GM18873 (cell line): ENCODE data around the gene ERP44.

Experiments used
- ATAC-seq: cut with Tn5 transposase; IDR thresholded peaks from one replicate; pipeline ENCODE4 v1.9.1; 2021; ENCODE audit warnings: mild to moderate bottlenecking, moderate library complexity, moderate number of reproducible peaks; ENCODE audit not compliant: unreplicated experiment, low FRiP score

The ERP44 gene

DNA sequence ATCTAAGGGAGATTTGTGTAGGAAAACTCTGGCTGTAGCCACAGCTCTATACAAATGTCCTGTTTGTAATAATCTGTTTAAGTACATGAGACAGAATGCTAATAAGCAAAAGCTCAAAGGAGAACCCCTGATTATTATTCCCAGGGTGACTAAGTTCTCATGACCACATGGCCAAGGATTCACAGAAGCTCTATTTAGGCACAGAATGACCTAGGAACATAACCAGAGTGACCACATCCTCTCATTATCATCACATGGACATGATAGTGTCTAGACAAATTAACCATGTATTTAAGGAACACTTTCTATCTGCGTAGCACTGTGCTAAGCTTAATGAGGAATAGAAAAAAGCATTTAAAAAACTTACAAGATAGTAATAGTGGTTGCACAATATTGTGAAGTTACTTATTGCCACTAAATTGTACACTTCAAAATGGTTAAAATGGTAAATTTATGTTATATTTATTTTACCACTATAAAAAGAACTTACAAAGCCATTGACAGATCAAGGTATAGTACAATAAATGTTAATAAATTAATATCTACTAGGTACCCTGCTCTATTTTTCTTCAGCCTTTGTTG lies 136.0 kb downstream of the ERP44 start:
- no peak for ATAC-seq

DNA sequence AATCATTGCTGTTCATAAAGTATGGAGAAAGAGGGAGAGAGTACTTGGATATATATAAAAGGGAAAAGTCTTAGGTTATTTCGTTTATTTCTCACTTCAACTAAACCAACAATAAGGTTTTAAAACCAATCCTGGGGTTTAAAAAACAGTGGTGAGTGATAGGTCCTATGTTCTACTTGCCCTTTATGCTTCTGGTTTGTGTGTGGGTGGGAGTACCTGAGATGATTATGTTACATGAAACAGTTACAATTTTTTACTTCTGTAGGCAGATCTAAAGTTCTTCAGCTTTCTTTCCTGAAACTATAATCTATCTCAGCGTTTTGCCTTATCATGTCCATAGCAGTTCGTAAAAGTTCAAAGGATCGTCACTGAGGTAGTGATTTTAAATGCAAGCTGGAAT lies 143.2 kb downstream of the ERP44 start:
- ATAC-seq, result no peak

DNA sequence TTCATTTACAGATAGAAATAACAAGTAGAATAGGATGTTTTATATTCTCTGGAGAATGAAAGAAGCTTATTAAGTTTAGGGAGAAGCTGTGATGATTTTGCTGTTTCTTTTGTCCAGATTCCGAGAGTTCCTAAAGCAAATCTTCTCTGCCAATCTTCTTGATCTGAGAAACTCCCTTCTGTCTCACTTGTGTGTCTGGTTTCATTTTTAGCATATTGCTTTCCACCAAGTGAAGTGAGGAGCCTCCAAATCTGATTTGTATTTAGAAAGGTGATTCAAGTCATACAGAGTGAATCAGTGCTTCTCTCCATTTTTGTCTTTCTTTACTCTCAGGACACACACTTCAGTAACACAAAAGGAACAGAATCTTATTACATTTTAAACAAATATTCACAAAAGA lies 144.0 kb downstream of the ERP44 start:
- no peak for ATAC-seq

DNA sequence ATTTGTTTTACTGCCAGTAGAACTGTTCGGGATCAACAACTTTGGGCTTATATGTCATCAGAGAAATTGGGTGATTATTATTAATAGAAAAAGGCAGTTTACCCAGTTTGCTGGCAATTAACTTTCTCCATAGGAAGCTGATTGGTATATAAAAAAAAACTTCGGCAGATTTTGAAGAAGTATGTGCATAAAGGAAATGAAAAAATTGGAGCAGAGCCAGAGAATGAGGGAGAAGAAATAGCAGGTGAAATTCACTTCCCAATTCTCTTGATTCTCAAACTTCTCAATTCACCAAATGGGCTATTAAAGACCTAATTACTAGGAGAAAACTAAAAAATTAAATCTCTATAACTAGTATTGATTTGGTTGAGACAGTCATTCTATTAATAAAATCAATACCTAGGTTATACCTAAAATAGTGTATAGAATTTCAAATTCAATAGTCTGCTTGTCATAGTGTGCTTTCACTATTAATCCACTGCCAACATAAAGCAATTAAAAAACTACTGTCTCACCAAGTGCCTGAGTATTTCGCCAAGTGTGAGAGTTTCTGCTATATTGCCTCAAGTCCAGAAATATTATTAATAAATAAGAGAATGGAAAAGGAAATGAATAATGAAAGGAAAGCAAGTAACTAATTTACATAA lies 144.8 kb downstream of the ERP44 start:
- no peak for ATAC-seq

DNA sequence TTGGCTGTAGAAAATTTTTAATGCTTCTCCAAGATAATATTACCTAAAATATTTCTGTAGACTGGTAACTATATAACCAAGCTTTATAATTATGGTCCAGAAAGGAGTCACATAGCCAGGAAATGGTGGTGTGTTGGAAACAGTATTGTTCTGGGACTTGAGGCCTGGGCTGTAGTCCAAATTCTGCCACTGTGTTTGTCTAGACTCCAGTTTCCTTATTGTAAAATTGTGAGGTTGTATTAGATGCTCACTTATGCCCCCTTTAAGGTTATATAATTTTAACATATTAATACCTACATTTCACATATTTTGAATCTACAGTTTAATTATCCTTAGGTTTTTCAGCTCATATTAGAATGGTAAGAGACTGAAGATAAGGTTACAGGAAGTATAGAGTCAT lies 149.9 kb downstream of the ERP44 start:
- no peak for ATAC-seq

DNA sequence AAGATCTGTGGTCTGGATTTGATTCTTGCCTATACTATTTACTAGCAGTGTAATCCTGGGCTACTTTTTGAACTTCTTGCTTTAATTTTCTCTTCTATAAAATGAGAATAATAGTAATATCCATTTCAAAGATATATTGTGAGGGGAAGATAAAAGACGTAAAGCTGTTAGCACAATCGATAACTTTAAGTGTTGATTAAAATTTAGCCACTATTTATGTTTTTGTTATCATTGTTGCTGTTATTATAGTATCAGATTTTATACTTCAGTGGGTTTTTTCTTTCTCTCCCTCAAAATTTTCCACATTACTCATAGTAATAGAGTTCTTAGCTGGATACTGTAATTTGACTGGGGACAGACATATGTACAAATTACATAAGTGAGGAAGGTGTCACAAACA lies 150.3 kb downstream of the ERP44 start:
- ATAC-seq, result no peak

DNA sequence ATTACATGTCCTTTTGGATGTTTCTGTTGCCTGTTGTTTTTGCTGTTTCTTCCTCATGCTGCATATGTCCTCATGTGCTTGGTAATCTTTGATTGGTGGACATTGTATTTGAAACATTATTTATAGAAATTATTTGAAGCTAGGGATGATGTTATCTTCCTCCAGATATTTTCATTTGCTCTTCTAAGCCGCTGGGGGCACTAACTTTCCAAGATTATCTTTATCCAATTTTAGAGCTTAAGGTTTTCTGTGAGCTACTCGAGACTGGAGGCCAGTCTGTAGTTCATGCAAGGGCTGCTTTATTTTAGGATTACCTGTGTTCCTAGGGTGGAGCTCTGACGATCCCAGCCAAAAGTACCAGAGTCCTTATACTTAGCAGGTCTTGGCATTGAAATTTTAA lies 151.4 kb downstream of the ERP44 start:
- no peak for ATAC-seq

DNA sequence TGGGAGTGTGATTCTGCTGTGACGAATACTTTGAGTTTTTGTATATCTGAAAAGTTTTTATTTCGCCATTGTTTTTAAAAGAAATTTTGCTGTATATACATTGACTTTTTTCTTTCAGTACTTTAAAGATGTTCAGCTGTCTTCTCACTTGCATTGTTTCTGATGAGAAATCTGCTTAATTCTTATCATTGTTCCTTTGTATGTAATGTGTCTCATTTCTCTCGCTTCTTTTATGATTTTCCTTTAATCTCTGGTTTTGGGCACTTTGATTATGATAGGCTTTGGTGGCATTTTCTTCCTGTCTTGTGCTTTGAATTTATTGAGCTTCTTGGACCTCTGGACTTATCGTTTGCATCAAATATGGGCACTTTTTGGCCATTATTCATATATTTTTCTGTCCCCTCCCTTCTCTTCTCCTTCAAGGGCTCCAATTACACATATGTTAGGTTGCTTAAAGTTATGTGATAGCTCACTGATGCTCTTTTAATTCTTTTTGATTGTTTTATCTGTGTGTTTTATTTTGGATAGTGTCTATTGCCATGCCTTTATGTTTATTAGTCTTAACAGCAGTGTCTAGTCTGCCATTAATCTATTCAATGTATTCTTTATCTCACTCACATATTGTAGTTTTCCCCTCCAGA lies 161.7 kb downstream of the ERP44 start:
- ATAC-seq, result no peak

DNA sequence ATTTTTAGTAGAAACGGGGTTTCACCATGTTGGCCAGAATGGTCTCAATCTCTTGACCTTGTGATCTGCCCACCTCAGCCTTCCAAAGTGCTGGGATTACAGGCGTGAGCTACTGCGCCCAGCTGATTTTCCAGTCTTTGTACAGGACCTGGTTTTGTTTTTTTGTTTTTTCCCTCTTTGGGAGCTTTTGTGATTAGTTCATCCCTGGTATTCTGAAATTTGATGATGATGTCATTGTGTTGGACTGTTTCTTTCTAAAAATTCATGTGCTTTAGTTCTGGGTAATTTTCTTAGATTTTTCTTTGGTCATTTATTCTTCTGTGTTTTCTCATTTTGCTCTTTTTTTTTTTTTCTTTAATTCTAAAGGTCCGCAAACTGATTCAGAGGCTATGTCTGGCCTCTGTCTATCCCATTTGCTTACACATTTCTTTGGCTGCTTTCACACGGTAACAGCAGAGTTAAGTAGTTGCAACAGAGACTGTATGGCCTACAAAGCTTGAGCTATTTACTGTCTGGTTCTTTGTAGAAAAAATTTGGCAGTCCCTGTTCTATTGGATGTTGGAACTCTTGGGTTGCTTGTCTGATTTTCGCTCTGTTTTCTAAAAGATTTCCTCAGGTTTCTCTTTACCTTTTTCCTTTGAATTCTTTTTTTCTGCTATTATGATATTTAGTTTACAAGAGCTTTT lies 167.5 kb downstream of the ERP44 start:
- no peak for ATAC-seq

DNA sequence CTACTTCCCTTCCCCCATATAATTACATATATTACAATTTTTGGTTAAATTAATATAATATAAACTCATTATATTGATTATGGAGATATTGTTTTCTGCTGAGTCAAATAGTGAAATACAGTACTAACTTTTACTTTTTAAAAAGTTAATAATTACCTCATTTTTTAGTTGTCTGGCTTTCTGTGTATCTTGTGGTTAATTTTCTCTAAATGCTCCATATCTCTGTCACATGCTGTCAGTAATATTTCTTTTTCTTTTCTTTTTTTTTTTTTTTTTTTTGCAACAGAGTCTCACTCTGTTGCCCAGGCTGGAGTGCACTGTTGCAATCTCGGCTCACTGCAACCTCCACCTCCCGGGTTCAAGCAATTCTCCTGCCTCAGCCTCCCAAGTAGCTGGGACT lies 169.1 kb downstream of the ERP44 start:
- no peak for ATAC-seq
